T-helper 17 cell (primary cell): Measurements from ENCODE around the gene CDC37. TPM values are rescaled to one million over a fixed set of nuclear protein-coding genes. Genes with fewer than 3 reads are reported as not detected.

Source experiments
- ATAC-seq: fragments of 150-1000 bp; cut with Tn5 transposase; 2 replicates; pipeline ENCODE4 v1.10.0; 2021; ENCODE audit warnings: mild to moderate bottlenecking, moderate library complexity
- DNase-seq, 3 donors: peaks; one replicate each; pipeline versions ENCODE4 v3.0.0 to v3.0.0-alpha.2; 2020 to 2021
- H3K9me3 ChIP-seq: one replicate; pipeline ENCODE4 v1.7.0; 2013; ENCODE audit warnings: low read length, mild to moderate bottlenecking; ENCODE audit not compliant: control insufficient read depth, poor library complexity, severe bottlenecking
- H3K27ac Mint-ChIP-seq: one replicate; pipeline ENCODE4 v1.8.0; 2022; ENCODE audit warnings: mild to moderate bottlenecking, moderate library complexity, mixed read lengths
- H3K27me3 Mint-ChIP-seq: one replicate; pipeline ENCODE4 v1.8.0; 2022; ENCODE audit warnings: mixed read lengths
- H3K36me3 Mint-ChIP-seq: one replicate; pipeline ENCODE4 v1.8.0; 2022; ENCODE audit warnings: low read depth, mixed read lengths
- H3K4me1 Mint-ChIP-seq: one replicate; pipeline ENCODE4 v1.8.0; 2022; ENCODE audit warnings: mild to moderate bottlenecking, mixed read lengths
- H3K4me3 Mint-ChIP-seq: one replicate; pipeline ENCODE4 v1.8.0; 2022; ENCODE audit warnings: mild to moderate bottlenecking, moderate library complexity, mixed read lengths
- total RNA-seq, 4 donors: library from RNA in 2 of 4; stranded (reverse) in 2 of 4; gene quantifications; one replicate each; pipeline ENCODE4 v1.2.3 and lab custom pipeline; 2022 to 2026

CDC37 gene
- total RNA-seq, 2 donors from 2014 or later = 198 to 207 TPM

DNA sequence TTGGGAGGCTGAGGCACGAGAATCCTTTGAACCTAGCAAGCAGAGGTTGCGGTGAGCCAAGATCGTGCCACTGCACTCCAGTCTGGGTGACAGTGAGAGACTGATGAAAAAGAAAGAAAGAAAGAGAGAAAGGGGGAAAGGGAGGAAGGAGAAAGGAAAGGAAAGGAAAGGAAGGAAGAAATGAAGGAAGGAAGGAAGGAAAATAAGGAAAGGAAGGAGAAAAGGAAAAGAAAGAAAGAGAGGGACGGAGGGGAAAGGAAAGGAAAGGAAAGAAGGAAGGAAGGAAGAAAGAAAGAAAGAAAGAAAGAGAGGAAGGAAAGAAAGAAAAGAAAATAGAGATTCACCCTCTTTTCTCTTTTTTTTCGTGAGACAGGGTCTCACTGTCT is 25.6 kb upstream of the CDC37 start:
- no peaks in the 10 kb centered on the region for H3K9me3 ChIP-seq
- H3K36me3 Mint-ChIP-seq = peaks cover 2% of the 10 kb centered on the region
- peak overlapping the region; percentile 74 for H3K4me3 Mint-ChIP-seq
- H3K27ac Mint-ChIP-seq = peak overlapping the region; percentile 91
- no peak for ATAC-seq
- peaks cover 58% of the 10 kb centered on the region for H3K4me1 Mint-ChIP-seq
- DNase-seq = no peak
- peaks cover 7% of the 10 kb centered on the region for H3K27me3 Mint-ChIP-seq

DNA sequence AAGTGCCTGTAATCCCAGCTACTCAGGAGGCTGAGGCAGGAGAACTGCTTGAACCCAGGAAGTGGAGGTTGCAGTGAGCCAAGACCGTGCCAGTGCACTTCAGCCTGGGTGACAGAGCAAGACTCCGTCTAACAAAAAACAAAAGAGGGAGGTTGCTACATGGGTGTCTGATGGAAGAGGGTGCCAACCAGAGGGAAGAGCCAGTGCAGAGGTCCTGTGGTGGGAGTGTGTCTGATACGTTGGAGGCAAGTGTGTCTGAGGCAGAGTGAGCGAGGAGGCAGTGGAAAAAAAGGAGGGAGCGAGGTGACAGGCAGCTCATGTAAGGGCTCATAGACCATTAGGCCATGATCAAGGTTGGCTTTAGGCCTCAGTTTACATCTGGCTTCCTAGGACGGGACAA is 23.8 kb upstream of the CDC37 start:
- Mint-ChIP-seq H3K4me1 (peaks cover 55% of the 10 kb centered on the region), H3K27me3 (peaks cover 12% of the 10 kb centered on the region)

DNA sequence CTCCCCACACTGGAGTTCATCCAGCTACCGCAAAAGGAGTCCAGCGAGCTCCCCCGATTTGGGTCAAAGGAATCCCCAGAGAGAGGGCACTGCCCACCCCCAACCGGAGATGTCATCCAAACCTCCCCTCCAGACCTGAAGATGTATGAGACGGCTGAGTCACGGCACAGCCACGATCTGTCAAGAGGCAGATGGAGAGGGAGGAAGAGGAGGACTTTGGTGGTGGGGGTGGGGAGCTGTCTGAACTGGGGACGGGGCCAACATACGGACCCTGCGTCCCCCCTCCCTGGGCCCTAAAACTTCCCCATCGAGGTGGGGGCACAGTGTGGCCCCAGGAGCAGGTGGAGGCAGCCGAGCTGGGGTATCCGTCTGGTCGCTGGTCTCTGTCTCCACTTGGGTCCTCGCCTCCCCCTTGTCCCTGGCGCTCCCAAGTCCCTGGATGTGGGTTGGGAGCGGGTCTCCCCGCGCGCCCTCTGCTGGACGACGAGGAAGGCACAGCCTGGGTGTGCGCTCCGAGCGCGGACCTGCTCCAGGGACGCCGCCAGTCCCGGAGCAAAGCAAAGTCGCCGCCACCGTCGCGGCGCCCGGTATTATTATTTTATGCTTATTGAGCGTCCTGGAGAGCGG is 20.8 kb upstream of the CDC37 start:
- peak overlapping the region; percentile 91 for H3K27ac Mint-ChIP-seq
- peak; percentile 17 for ATAC-seq

More for the DNA sequence above, 23.8 kb upstream of the CDC37 start:
- Mint-ChIP-seq H3K4me3 (peak overlapping the region; percentile 75), H3K36me3 (peaks cover 2% of the 10 kb centered on the region), H3K27ac (peak overlapping the region; percentile 91)
- no peak for DNase-seq
- no peak for ATAC-seq
- no peaks in the 10 kb centered on the region for H3K9me3 ChIP-seq

DNA sequence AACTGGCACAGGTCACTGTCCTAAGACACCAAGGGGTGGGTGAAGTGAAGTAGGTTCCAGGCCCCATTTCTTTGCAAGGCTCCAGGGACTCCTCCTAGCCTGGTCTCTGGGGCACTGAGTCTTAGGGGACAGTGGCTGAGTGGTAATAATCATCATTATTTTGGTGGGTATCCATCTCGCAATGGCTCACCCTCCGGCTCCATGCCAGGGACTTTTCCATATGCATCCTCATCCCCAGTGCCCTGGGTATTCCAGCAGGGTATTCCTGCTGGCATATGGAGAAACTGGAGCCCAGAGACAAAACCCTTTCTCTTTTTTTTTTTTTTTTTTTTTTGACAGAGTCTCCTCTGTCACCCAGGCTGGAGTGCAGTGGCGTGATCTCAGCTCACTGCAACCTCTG is 19.5 kb upstream of the CDC37 start:
- Mint-ChIP-seq H3K27ac (no peak overlapping the region), H3K4me3 (no peak overlapping the region), H3K36me3 (peaks cover 3% of the 10 kb centered on the region), H3K27me3 (peaks cover 38% of the 10 kb centered on the region), H3K4me1 (peaks cover 49% of the 10 kb centered on the region)
- DNase-seq = no peak
- no peak for ATAC-seq
- no peaks in the 10 kb centered on the region for H3K9me3 ChIP-seq

More for the DNA sequence above, 20.8 kb upstream of the CDC37 start:
- no peaks in the 10 kb centered on the region for H3K9me3 ChIP-seq
- peak overlapping the region; percentile 82 for H3K4me3 Mint-ChIP-seq
- peaks cover 55% of the 10 kb centered on the region for H3K4me1 Mint-ChIP-seq
- DNase-seq = peak; percentile 56 to 64 (median 56)
- peaks cover 5% of the 10 kb centered on the region for H3K36me3 Mint-ChIP-seq
- peaks cover 28% of the 10 kb centered on the region for H3K27me3 Mint-ChIP-seq

DNA sequence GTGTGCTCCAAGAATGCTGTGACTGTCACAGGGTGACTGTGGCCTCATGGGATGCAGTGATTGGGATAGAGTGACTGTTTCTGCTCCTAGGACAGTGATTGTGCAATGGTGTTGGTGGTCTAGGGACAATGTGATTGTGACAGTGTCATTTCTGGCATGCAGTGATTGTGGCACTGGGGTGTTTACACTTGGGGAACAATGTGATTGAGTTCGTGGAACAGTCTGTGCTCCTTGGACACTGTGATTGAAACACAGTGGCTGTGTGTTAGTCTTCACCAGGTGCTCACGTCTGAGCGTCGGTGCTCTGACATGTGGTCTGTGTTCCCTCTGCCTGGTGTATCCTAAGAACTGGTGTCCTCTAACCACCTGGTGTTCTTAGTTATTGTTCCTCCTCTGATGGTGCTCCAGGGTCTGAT is 18.7 kb upstream of the CDC37 start:
- Mint-ChIP-seq H3K27me3 (peaks cover 39% of the 10 kb centered on the region), H3K4me1 (peaks cover 46% of the 10 kb centered on the region), H3K4me3 (peak overlapping the region; percentile 72), H3K27ac (peak overlapping the region; percentile 68), H3K36me3 (peaks cover 3% of the 10 kb centered on the region)
- ATAC-seq (no peak), DNase-seq (no peak)
- H3K9me3 ChIP-seq = no peaks in the 10 kb centered on the region

- Mint-ChIP-seq H3K4me3 (peak overlapping the region; percentile 72), H3K27me3 (peaks cover 39% of the 10 kb centered on the region), H3K36me3 (peaks cover 6% of the 10 kb centered on the region), H3K27ac (peak overlapping the region; percentile 68), H3K4me1 (peaks cover 49% of the 10 kb centered on the region)
- no peak for DNase-seq
- ATAC-seq = no peak
- no peaks in the 10 kb centered on the region for H3K9me3 ChIP-seq
Measured at GRCh38 chr19:10421240-10422045, 18.1 kb upstream of the CDC37 start.

DNA sequence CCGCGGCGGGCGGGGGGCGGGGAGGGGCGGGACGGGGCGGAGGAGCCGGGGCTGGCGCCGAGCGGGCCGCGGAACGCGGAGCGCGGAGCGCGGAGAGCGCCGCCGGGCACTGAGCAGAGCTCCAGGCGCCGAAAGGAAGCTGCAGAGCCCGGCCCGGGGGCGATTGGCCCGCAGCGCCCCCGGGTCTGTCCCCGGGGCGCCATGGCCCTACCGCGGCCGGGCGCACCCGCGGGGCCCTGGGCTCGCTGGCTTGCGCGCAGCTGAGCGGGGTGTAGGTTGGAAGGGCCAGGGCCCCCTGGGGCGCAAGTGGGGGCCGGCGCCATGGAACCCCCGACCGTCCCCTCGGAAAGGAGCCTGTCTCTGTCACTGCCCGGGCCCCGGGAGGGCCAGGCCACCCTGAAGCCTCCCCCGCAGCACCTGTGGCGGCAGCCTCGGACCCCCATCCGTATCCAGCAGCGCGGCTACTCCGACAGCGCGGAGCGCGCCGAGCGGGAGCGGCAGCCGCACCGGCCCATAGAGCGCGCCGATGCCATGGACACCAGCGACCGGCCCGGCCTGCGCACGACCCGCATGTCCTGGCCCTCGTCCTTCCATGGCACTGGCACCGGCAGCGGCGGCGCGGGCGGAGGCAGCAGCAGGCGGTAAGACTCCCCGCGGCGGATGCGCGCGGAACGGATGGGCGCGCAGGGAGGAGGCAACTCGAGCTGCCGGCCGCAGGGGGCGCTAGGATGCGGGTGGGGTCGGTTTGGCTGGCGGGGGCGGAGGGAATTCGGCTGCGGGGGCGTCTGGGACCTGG is 17.3 kb upstream of the CDC37 start, which contains the start of gene PDE4A:
PDE4A (plus strand) TSS at position 95 of the 796 bp plus-strand sequence; CDS start at position 322, 227 bp downstream.
- ATAC-seq (no peak), DNase-seq (peak in 2 of 3 donors; percentile 49 to 60)
- Mint-ChIP-seq H3K4me3 (peak within 1 kb of the TSS; percentile 93), H3K36me3 (peaks cover 6% of the 10 kb centered on the region), H3K27me3 (peaks cover 39% of the 10 kb centered on the region), H3K27ac (peak within 1 kb of the TSS; percentile 83), H3K4me1 (peaks cover 49% of the 10 kb centered on the region)
- H3K9me3 ChIP-seq = no peaks in the 10 kb centered on the region

GRCh38 chr19:10419646-10420443 is 16.5 kb upstream of the CDC37 start:
- peak overlapping the region; percentile 93 for H3K4me3 Mint-ChIP-seq
- no peaks in the 10 kb centered on the region for H3K9me3 ChIP-seq
- peaks cover 39% of the 10 kb centered on the region for H3K27me3 Mint-ChIP-seq
- DNase-seq = no peak
- peak overlapping the region; percentile 83 for H3K27ac Mint-ChIP-seq
- H3K36me3 Mint-ChIP-seq = peaks cover 6% of the 10 kb centered on the region
- peaks cover 41% of the 10 kb centered on the region for H3K4me1 Mint-ChIP-seq
- ATAC-seq = peak; percentile 14

GRCh38 chr19:10419200-10419645 is 15.9 kb upstream of the CDC37 start:
- Mint-ChIP-seq H3K27ac (peak overlapping the region; percentile 83), H3K27me3 (peaks cover 39% of the 10 kb centered on the region), H3K4me3 (peak overlapping the region; percentile 93), H3K4me1 (peaks cover 35% of the 10 kb centered on the region), H3K36me3 (peaks cover 6% of the 10 kb centered on the region)
- H3K9me3 ChIP-seq = no peaks in the 10 kb centered on the region
- DNase-seq (no peak), ATAC-seq (no peak)

GRCh38 chr19:10418485-10419199 is 15.3 kb upstream of the CDC37 start:
- Mint-ChIP-seq H3K27ac (peak overlapping the region; percentile 83), H3K4me3 (peak overlapping the region; percentile 76), H3K4me1 (peaks cover 34% of the 10 kb centered on the region), H3K36me3 (peaks cover 6% of the 10 kb centered on the region), H3K27me3 (peaks cover 39% of the 10 kb centered on the region)
- no peak for DNase-seq
- no peak for ATAC-seq
- H3K9me3 ChIP-seq = no peaks in the 10 kb centered on the region

- H3K27me3 Mint-ChIP-seq = peaks cover 39% of the 10 kb centered on the region
- no peaks in the 10 kb centered on the region for H3K9me3 ChIP-seq
- H3K27ac Mint-ChIP-seq = no peak overlapping the region
- H3K4me1 Mint-ChIP-seq = peaks cover 32% of the 10 kb centered on the region
- DNase-seq (no peak), ATAC-seq (no peak)
- peaks cover 6% of the 10 kb centered on the region for H3K36me3 Mint-ChIP-seq
- peak overlapping the region; percentile 76 for H3K4me3 Mint-ChIP-seq
Measured at GRCh38 chr19:10418235-10418484, 14.8 kb upstream of the CDC37 start.
